ENCODE results near the gene LTA.

LTA gene

GRCh38 chr6:31575952-31576685 is 4.0 kb downstream of the LTA start:
- TF ChIP-seq, protein P1, sequence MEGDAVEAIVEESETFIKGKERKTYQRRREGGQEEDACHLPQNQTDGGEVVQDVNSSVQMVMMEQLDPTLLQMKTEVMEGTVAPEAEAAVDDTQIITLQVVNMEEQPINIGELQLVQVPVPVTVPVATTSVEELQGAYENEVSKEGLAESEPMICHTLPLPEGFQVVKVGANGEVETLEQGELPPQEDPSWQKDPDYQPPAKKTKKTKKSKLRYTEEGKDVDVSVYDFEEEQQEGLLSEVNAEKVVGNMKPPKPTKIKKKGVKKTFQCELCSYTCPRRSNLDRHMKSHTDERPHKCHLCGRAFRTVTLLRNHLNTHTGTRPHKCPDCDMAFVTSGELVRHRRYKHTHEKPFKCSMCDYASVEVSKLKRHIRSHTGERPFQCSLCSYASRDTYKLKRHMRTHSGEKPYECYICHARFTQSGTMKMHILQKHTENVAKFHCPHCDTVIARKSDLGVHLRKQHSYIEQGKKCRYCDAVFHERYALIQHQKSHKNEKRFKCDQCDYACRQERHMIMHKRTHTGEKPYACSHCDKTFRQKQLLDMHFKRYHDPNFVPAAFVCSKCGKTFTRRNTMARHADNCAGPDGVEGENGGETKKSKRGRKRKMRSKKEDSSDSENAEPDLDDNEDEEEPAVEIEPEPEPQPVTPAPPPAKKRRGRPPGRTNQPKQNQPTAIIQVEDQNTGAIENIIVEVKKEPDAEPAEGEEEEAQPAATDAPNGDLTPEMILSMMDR (IDR thresholded peaks at IDR 0.05): no peak
- Histone ChIP-seq H3K4me3 (peak overlapping the region; percentile 21), H3K27ac (no peak overlapping the region), H3K4me1 (peaks cover 0 to 4% (median 2%) of the 10 kb centered on the region in 4 donors), H3K36me3 (no peaks in the 10 kb centered on the region), H3K27me3 (peaks cover 0 to 21% of the 10 kb centered on the region in 2 donors), H3K9me3 (no peaks in the 10 kb centered on the region)
- intact Hi-C loops (cut with DNase I; ENCODE audit: low total_unique reads): no loop called here
- no peak for DNase-seq

- no peak overlapping the region for H3K4me3 ChIP-seq
- DNase-seq: no peak
- peaks cover 0 to 21% of the 10 kb centered on the region in 2 donors for H3K27me3 ChIP-seq
- intact Hi-C loops (cut with DNase I; ENCODE audit: low total_unique reads): no loop called here
- no peaks in the 10 kb centered on the region for H3K36me3 ChIP-seq
- no peak overlapping the region for H3K27ac ChIP-seq
- no peaks in the 10 kb centered on the region for H3K9me3 ChIP-seq
- TF ChIP-seq, protein P1 (IDR thresholded peaks at IDR 0.05): no peak
- H3K4me1 ChIP-seq: peaks cover 0 to 11% (median 9%) of the 10 kb centered on the region in 4 donors
Observed at GRCh38 chr6:31576897-31577578, 4.9 kb downstream of the LTA start.

GRCh38 chr6:31577579-31577966 is 5.5 kb downstream of the LTA start:
- Histone ChIP-seq H3K27me3 (peaks cover 0 to 21% of the 10 kb centered on the region in 2 donors), H3K4me1 (peaks cover 0 to 16% (median 11%) of the 10 kb centered on the region in 4 donors), H3K27ac (no peak overlapping the region), H3K9me3 (no peaks in the 10 kb centered on the region), H3K36me3 (no peaks in the 10 kb centered on the region), H3K4me3 (no peak overlapping the region)
- TF ChIP-seq, protein P1 (IDR thresholded peaks at IDR 0.05): no peak
- intact Hi-C loops (cut with DNase I; ENCODE audit: low total_unique reads): no loop called here
- DNase-seq: no peak

- Histone ChIP-seq H3K9me3 (no peaks in the 10 kb centered on the region), H3K27me3 (peaks cover 0 to 12% of the 10 kb centered on the region in 2 donors), H3K4me3 (no peak overlapping the region), H3K27ac (no peak overlapping the region), H3K4me1 (peaks cover 0 to 16% (median 11%) of the 10 kb centered on the region in 4 donors), H3K36me3 (no peaks in the 10 kb centered on the region)
- intact Hi-C loops (cut with DNase I; ENCODE audit: low total_unique reads): no loop called here
- DNase-seq: no peak
- TF ChIP-seq, protein P1 (IDR thresholded peaks at IDR 0.05): no peak
Observed at GRCh38 chr6:31578184-31579118, 6.4 kb downstream of the LTA start.

- Histone ChIP-seq H3K4me3 (no peak overlapping the region), H3K9me3 (no peaks in the 10 kb centered on the region), H3K27ac (no peak overlapping the region), H3K27me3 (peaks cover 0 to 6% of the 10 kb centered on the region in 2 donors), H3K36me3 (no peaks in the 10 kb centered on the region), H3K4me1 (peaks cover 0 to 16% (median 11%) of the 10 kb centered on the region in 4 donors)
- DNase-seq: no peak
- intact Hi-C loops (cut with DNase I; ENCODE audit: low total_unique reads): no loop called here
- TF ChIP-seq, protein P1 (IDR thresholded peaks at IDR 0.05): no peak
Observed at GRCh38 chr6:31579119-31579505, 7.0 kb downstream of the LTA start.

Measured in tibial artery (tissue), 4 donors.